GM12892 (cell line): ENCODE data around the gene HIBCH.

ENCODE experiments used
- POLR2A ChIP-seq: IDR thresholded peaks from 2 replicates; pipeline ENCODE4 v1.6.1; 2011; ENCODE audit warnings: low read depth, low read length, control low read depth
- POLR2AphosphoS5 ChIP-seq: IDR thresholded peaks from 2 replicates; pipeline ENCODE4 v1.6.1; 2011; ENCODE audit warnings: low read depth, low read length, control low read depth
- TAF1 ChIP-seq: IDR thresholded peaks from 2 replicates; pipeline ENCODE4 v1.6.1; 2011; ENCODE audit warnings: low read depth, mild to moderate bottlenecking, control low read depth, low read length, borderline replicate concordance

GRCh38 chr2:190303647-190304046, 16.0 kb downstream of the HIBCH start:
- no peak for TF ChIP-seq POLR2A
- no peak for TF ChIP-seq POLR2AphosphoS5
- TF ChIP-seq TAF1: no peak
